Thymus (tissue), 11 donors: ENCODE measurements around the gene FITM2. TPM values are rescaled to one million over a fixed set of nuclear protein-coding genes. Genes with fewer than 3 reads are reported as not detected.
A peak's percentile ranks its signal among the peaks of the same experiment; 100 is the strongest.

Experiments used
- DNase-seq, 9 donors: peaks; one replicate each; pipeline ENCODE4 v3.0.0-alpha.2; 2013; ENCODE audit warnings: low spot score in 9 of 9, low read depth in 6 of 9, missing footprints in 1 of 9
- H3K27ac ChIP-seq, 2 donors: one replicate each; pipeline ENCODE4 v1.5.1; 2013; ENCODE audit warnings: control low read depth in 1 of 2, low read depth in 1 of 2, low read length in 1 of 2, mild to moderate bottlenecking in 1 of 2, moderate library complexity in 1 of 2
- H3K27me3 ChIP-seq, 2 donors: one replicate each; pipeline ENCODE4 v1.5.1; 2013; ENCODE audit warnings: low read length in 1 of 2; ENCODE audit not compliant: control insufficient read depth in 2 of 2, insufficient read depth in 1 of 2
- H3K36me3 ChIP-seq, 2 donors: one replicate each; pipeline ENCODE4 v1.5.1; 2013; ENCODE audit warnings: low read length in 1 of 2, mild to moderate bottlenecking in 1 of 2, moderate library complexity in 1 of 2; ENCODE audit not compliant: control insufficient read depth in 2 of 2, insufficient read depth in 2 of 2
- H3K4me1 ChIP-seq, 2 donors: one replicate each; pipeline ENCODE4 v1.5.1; 2013; ENCODE audit warnings: low read length in 2 of 2; ENCODE audit not compliant: control insufficient read depth in 2 of 2, insufficient read depth in 2 of 2
- H3K4me3 ChIP-seq, 2 donors: one replicate each; pipeline ENCODE4 v1.5.1; 2013; ENCODE audit warnings: low read length in 2 of 2, control low read depth in 1 of 2, mild to moderate bottlenecking in 1 of 2
- H3K9me3 ChIP-seq, 2 donors: one replicate each; pipeline ENCODE4 v1.5.1; 2013; ENCODE audit warnings: low read length in 1 of 2, mild to moderate bottlenecking in 1 of 2; ENCODE audit not compliant: control insufficient read depth in 2 of 2, insufficient read depth in 1 of 2
- WGBS: extraction: QIAGEN DNeasy Blood & Tissue Kit; methylation state at CpG from one replicate; pipeline ENCODE4 v1.1.7; 2013; 5-methylcytosine and 5-hydroxymethylcytosine counted together
- polyA plus RNA-seq: library from polyadenylated mRNA; stranded (reverse); fragments of 200-250 nt; gene quantifications from one replicate; pipeline ENCODE4 v1.2.3, GENCODE V29; 2013
- total RNA-seq: library from RNA; stranded (reverse); fragments of 120-200 nt; gene quantifications from one replicate; pipeline ENCODE4 v1.2.4, GENCODE V29; 2013
- donor health status: healthy.

The FITM2 gene
- total and polyA plus RNA-seq, 2 donors = 1.7 to 2.6 TPM

GRCh38 chr20:44324343-44324742 lies 13.3 kb upstream of the FITM2 start:
- WGBS = 65% methylated on average over 1 of the region's 1 CpG
- Histone ChIP-seq H3K4me3 (no peak overlapping the region), H3K4me1 (peaks cover 5 to 10% of the 10 kb centered on the region in 2 donors), H3K36me3 (no peaks in the 10 kb centered on the region), H3K27me3 (peaks cover 0 to 22% of the 10 kb centered on the region in 2 donors), H3K9me3 (no peaks in the 10 kb centered on the region), H3K27ac (no peak overlapping the region)
- no peak for DNase-seq

GRCh38 chr20:44319839-44320422 lies 8.9 kb upstream of the FITM2 start:
- 98% methylated on average over 2 of the region's 2 CpGs for WGBS
- no peak overlapping the region for H3K27ac ChIP-seq
- no peaks in the 10 kb centered on the region for H3K4me1 ChIP-seq
- no peaks in the 10 kb centered on the region for H3K36me3 ChIP-seq
- peaks cover 0 to 5% of the 10 kb centered on the region in 2 donors for H3K27me3 ChIP-seq
- H3K9me3 ChIP-seq = no peaks in the 10 kb centered on the region
- H3K4me3 ChIP-seq = no peak overlapping the region
- DNase-seq = no peak

GRCh38 chr20:44314870-44315269 lies 3.9 kb upstream of the FITM2 start:
- Histone ChIP-seq H3K4me3 (no peak overlapping the region), H3K27ac (no peak overlapping the region), H3K27me3 (peaks cover 11 to 18% of the 10 kb centered on the region in 2 donors), H3K4me1 (peaks cover 6 to 9% of the 10 kb centered on the region in 2 donors), H3K9me3 (no peaks in the 10 kb centered on the region), H3K36me3 (no peaks in the 10 kb centered on the region)
- no peak for DNase-seq

- peaks cover 9 to 13% of the 10 kb centered on the region in 2 donors for H3K4me1 ChIP-seq
- peaks cover 11 to 18% of the 10 kb centered on the region in 2 donors for H3K27me3 ChIP-seq
- peak overlapping the region; percentile 76 to 89 for H3K4me3 ChIP-seq
- 29% methylated on average over 17 of the region's 17 CpGs for WGBS
- DNase-seq = peak in 2 of 9 donors; percentile 1 to 17
- no peak overlapping the region for H3K27ac ChIP-seq
- no peaks in the 10 kb centered on the region for H3K36me3 ChIP-seq
- no peaks in the 10 kb centered on the region for H3K9me3 ChIP-seq
These were observed 989 bp downstream of the FITM2 start for GRCh38 chr20:44309763-44310663.

DNA sequence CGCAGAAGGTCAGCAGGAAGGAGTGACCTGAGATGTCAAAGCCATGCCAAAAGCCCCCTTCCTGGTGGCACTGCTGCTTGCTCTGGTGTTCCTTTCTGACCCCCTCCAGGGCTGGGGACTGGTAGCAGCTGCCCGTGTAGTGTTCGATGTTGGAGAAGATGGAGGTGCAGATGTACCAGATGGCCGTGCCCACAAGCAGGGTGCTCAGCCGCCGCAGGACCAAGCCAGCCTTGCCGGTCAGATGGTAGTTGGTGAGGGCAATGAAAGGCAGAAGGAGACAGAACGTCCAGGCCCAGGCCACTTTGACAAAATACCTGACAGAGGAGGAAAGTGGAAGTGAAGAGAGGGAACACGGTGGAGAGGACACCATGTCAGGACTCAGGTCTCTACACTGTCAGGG lies 4.1 kb downstream of the FITM2 start:
- DNase-seq = no peak
- peaks cover 9 to 13% of the 10 kb centered on the region in 2 donors for H3K4me1 ChIP-seq
- H3K4me3 ChIP-seq = no peak overlapping the region
- no peak overlapping the region for H3K27ac ChIP-seq
- peaks cover 6 to 8% of the 10 kb centered on the region in 2 donors for H3K27me3 ChIP-seq
- WGBS = 96% methylated on average over 9 of the region's 9 CpGs
- no peaks in the 10 kb centered on the region for H3K9me3 ChIP-seq
- no peaks in the 10 kb centered on the region for H3K36me3 ChIP-seq

DNA sequence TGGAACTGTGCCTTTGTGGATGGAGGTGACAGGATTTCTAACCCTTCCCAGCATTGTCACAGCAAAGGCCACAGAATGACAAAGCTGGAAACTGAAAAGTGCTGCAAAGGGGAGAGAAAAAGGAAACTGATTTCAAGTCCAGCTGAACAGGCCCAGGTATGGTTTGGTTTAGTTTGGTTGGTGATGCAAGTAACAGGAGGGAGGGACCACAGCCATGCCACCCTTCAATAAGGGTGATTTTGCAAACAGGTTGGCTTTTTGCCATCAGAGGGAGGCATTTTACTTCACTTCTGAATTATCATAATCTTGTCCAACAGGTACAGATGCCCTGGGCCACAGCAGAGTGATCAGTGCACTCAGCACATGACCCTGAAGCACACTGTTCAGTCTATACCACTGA lies 6.6 kb downstream of the FITM2 start:
- Histone ChIP-seq H3K4me1 (no peaks in the 10 kb centered on the region), H3K9me3 (no peaks in the 10 kb centered on the region), H3K27ac (no peak overlapping the region), H3K36me3 (no peaks in the 10 kb centered on the region), H3K4me3 (no peak overlapping the region), H3K27me3 (no peaks in the 10 kb centered on the region)
- DNase-seq = no peak

- Histone ChIP-seq H3K27ac (no peak overlapping the region), H3K9me3 (no peaks in the 10 kb centered on the region)
- WGBS = 98% methylated on average over 8 of the region's 8 CpGs
These were observed 8.3 kb downstream of the FITM2 start for GRCh38 chr20:44302736-44303135.

DNA sequence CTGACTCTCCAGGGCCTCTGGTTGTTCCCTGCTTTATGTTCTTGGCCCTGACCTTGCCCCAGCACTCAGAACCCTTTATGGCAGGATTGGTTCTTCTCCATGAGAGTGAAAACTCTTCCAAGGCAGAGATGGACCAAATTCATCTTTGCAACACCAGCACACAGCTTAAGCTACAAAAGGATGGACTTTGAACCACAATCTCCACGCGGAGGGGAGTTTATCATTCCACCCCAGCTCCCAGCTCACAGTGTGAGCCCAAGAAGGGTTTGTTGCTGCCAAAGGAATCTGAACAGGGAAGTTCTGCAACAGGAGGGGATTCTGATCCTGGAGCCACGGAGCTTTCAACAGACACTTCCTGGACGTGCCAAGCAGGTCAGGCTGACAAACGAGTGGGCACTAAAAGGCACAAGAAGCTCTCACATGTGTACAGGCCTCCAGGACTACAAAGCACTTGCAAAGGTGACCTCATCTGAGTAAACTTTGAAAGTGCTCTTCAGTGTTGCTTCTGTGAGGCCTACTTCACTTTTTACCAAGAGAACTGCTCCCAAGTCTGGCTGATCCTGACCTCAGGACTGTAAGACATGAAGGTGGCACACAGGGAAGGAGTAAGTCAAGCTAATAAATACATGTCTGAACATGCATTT lies 8.9 kb downstream of the FITM2 start:
- Histone ChIP-seq H3K27ac (no peak overlapping the region), H3K36me3 (no peaks in the 10 kb centered on the region), H3K4me3 (no peak overlapping the region), H3K27me3 (no peaks in the 10 kb centered on the region), H3K4me1 (no peaks in the 10 kb centered on the region), H3K9me3 (no peaks in the 10 kb centered on the region)
- no peak for DNase-seq
- WGBS = 84% methylated on average over 5 of the region's 5 CpGs

More at GRCh38 chr20:44302736-44303135, 8.3 kb downstream of the FITM2 start:
- H3K4me1 ChIP-seq = no peaks in the 10 kb centered on the region
- H3K36me3 ChIP-seq = no peaks in the 10 kb centered on the region
- DNase-seq = no peak
- H3K27me3 ChIP-seq = no peaks in the 10 kb centered on the region
- no peak overlapping the region for H3K4me3 ChIP-seq

GRCh38 chr20:44301285-44301684 lies 9.7 kb downstream of the FITM2 start:
- no peaks in the 10 kb centered on the region for H3K9me3 ChIP-seq
- H3K27ac ChIP-seq = no peak overlapping the region
- H3K27me3 ChIP-seq = no peaks in the 10 kb centered on the region
- H3K4me1 ChIP-seq = no peaks in the 10 kb centered on the region
- no peaks in the 10 kb centered on the region for H3K36me3 ChIP-seq
- DNase-seq = no peak
- H3K4me3 ChIP-seq = no peak overlapping the region
